VCaP (cell line): Measurements from ENCODE around the gene TBC1D22A.

Experiments used
- H3K27ac ChIP-seq: fragments of 450-650 bp; 2 replicates; pipeline ENCODE4 v1.5.1; 2017
- CTCF ChIP-seq: fragments of 450-650 bp; conservative IDR thresholded peaks from 2 replicates; pipeline ENCODE4 v1.5.1; 2017; ENCODE audit warnings: mild to moderate bottlenecking, moderate library complexity

Gene TBC1D22A

GRCh38 chr22:47064016-47064415, 301.6 kb downstream of the TBC1D22A start:
- no peak for TF ChIP-seq CTCF
- H3K27ac ChIP-seq, result no peak overlapping the region

- H3K27ac ChIP-seq, result no peak overlapping the region
- TF ChIP-seq CTCF, result no peak
Measured at GRCh38 chr22:47064416-47064815, 302.0 kb downstream of the TBC1D22A start.

- no peak for TF ChIP-seq CTCF
- no peak overlapping the region for H3K27ac ChIP-seq
Measured at GRCh38 chr22:47065756-47066615, 303.5 kb downstream of the TBC1D22A start.

- no peak overlapping the region for H3K27ac ChIP-seq
- TF ChIP-seq CTCF, result no peak
Measured at GRCh38 chr22:47066616-47066905, 304.1 kb downstream of the TBC1D22A start.

- TF ChIP-seq CTCF, result no peak
- H3K27ac ChIP-seq, result no peak overlapping the region
Measured at GRCh38 chr22:47067321-47067890, 305.0 kb downstream of the TBC1D22A start.

- TF ChIP-seq CTCF, result no peak
- H3K27ac ChIP-seq, result no peak overlapping the region
Measured at GRCh38 chr22:47067911-47068625, 305.6 kb downstream of the TBC1D22A start.

- H3K27ac ChIP-seq, result no peak overlapping the region
- no peak for TF ChIP-seq CTCF
Measured at GRCh38 chr22:47068626-47068996, 306.2 kb downstream of the TBC1D22A start.
